Esophagus squamous epithelium (tissue), 4 donors: ENCODE data around the gene SLIT1.

Source experiments
- POLR2A ChIP-seq, 4 donors: fragments of 450-650 bp; IDR thresholded peaks; one replicate each; pipeline ENCODE4 v1.6.1; 2017; ENCODE audit warnings: antibody characterized with exemption in 4 of 4, mild to moderate bottlenecking in 4 of 4, moderate library complexity in 3 of 4
- TF ChIP-seq, protein P1 (sequence below), 6 experiments: fragments of 450-650 bp in 4 of 6; fragments of 200-600 bp in 2 of 6; sonication (generic) in 2 of 6; IDR thresholded peaks; one replicate each; pipeline ENCODE4 v1.5.1; 2016 to 2019; ENCODE audit warnings: antibody characterized with exemption in 6 of 6, mild to moderate bottlenecking in 4 of 6, moderate library complexity in 4 of 6

DNA sequence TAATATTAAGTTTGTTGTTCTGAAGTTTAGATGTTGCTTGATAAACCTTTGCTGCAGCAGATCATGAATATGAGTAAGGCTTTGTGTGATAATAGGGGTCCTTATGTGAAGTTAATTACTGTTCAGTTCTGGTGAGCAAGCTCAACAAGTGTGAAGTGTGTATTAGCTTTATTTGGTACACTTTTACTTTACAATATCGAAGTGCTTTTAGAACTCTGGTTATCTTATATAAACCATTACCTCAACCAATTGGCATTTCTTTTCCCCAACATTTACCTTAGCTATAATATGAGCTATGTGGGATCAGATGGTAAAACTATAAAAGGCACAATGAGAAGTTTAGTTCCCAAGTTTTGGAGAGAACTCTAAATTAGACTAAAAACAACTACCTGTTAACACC lies 226.0 kb downstream of the SLIT1 start:
- TF ChIP-seq, protein P1, sequence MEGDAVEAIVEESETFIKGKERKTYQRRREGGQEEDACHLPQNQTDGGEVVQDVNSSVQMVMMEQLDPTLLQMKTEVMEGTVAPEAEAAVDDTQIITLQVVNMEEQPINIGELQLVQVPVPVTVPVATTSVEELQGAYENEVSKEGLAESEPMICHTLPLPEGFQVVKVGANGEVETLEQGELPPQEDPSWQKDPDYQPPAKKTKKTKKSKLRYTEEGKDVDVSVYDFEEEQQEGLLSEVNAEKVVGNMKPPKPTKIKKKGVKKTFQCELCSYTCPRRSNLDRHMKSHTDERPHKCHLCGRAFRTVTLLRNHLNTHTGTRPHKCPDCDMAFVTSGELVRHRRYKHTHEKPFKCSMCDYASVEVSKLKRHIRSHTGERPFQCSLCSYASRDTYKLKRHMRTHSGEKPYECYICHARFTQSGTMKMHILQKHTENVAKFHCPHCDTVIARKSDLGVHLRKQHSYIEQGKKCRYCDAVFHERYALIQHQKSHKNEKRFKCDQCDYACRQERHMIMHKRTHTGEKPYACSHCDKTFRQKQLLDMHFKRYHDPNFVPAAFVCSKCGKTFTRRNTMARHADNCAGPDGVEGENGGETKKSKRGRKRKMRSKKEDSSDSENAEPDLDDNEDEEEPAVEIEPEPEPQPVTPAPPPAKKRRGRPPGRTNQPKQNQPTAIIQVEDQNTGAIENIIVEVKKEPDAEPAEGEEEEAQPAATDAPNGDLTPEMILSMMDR (IDR thresholded peaks at IDR 0.05) = no peak
- TF ChIP-seq POLR2A (IDR thresholded peaks at IDR 0.05) = no peak
